HEK293 (cell line): ENCODE measurements around the gene GTPBP1.
A peak's percentile ranks its signal among the peaks of the same experiment; 100 is the strongest.

Experiments used
- GLIS2 ChIP-seq: fragments of 450-650 bp; formaldehyde crosslinking; IDR thresholded peaks from 2 replicates; pipeline ENCODE4 v1.5.1; 2016; ENCODE audit warnings: missing biosample characterization, missing genetic modification characterization
- HOXC10 ChIP-seq: sonication (generic); formaldehyde crosslinking; IDR thresholded peaks from 2 replicates; pipeline ENCODE4 v1.8.1; 2023; ENCODE audit warnings: mild to moderate bottlenecking, missing genetic modification reagents
- IKZF3 ChIP-seq: fragments of 450-650 bp; IDR thresholded peaks from 2 replicates; pipeline ENCODE4 v1.5.0; 2018; ENCODE audit warnings: missing biosample characterization, mild to moderate bottlenecking, missing genetic modification characterization, moderate library complexity
- KLF17 ChIP-seq: fragments of 450-650 bp; formaldehyde crosslinking; IDR thresholded peaks from 2 replicates; pipeline ENCODE4 v1.5.1; 2016; ENCODE audit warnings: missing biosample characterization, missing genetic modification characterization
- KLF9 ChIP-seq: fragments of 450-650 bp; formaldehyde crosslinking; IDR thresholded peaks from 2 replicates; pipeline ENCODE4 v1.5.1; 2016; ENCODE audit warnings: missing biosample characterization, missing genetic modification characterization, low read depth
- OSR2 ChIP-seq: fragments of 450-650 bp; formaldehyde crosslinking; IDR thresholded peaks from 2 replicates; pipeline ENCODE4 v1.5.1; 2016; ENCODE audit warnings: missing biosample characterization, missing genetic modification characterization
- PRDM10 ChIP-seq: fragments of 450-650 bp; formaldehyde crosslinking; IDR thresholded peaks from 2 replicates; pipeline ENCODE4 v1.5.1; 2016; ENCODE audit warnings: missing biosample characterization, missing genetic modification characterization
- PRDM2 ChIP-seq: fragments of 450-650 bp; formaldehyde crosslinking; IDR thresholded peaks from 2 replicates; pipeline ENCODE4 v1.5.1; 2016; ENCODE audit warnings: missing biosample characterization, missing genetic modification characterization, borderline replicate concordance
- SETDB1 ChIP-seq: IDR thresholded peaks from one replicate; pipeline ENCODE4 v1.6.1; 2017; ENCODE audit warnings: mild to moderate bottlenecking, low read length, moderate library complexity, mixed read lengths; ENCODE audit not compliant: insufficient read length
- SP2 ChIP-seq: fragments of 450-650 bp; formaldehyde crosslinking; IDR thresholded peaks from 2 replicates; pipeline ENCODE4 v1.5.1; 2016; ENCODE audit warnings: missing biosample characterization, missing genetic modification characterization
- ZEB2 ChIP-seq: fragments of 450-650 bp; formaldehyde crosslinking; IDR thresholded peaks from 2 replicates; pipeline ENCODE4 v1.5.1; 2016; ENCODE audit warnings: missing biosample characterization, missing genetic modification characterization
- ZFP3 ChIP-seq: fragments of 450-650 bp; formaldehyde crosslinking; IDR thresholded peaks from 2 replicates; pipeline ENCODE4 v1.5.1; 2016; ENCODE audit warnings: low read depth, missing biosample characterization, missing genetic modification characterization
- ZIC2 ChIP-seq: fragments of 450-650 bp; formaldehyde crosslinking; IDR thresholded peaks from 2 replicates; pipeline ENCODE4 v1.5.1; 2016; ENCODE audit warnings: missing biosample characterization, missing genetic modification characterization
- ZNF114 ChIP-seq: fragments of 450-650 bp; formaldehyde crosslinking; IDR thresholded peaks from 2 replicates; pipeline ENCODE4 v1.5.0; 2017; ENCODE audit warnings: missing biosample characterization, missing genetic modification characterization
- ZNF18 ChIP-seq: fragments of 450-650 bp; formaldehyde crosslinking; IDR thresholded peaks from 2 replicates; pipeline ENCODE4 v1.5.1; 2016; ENCODE audit warnings: missing biosample characterization, missing genetic modification characterization
- ZNF221 ChIP-seq: fragments of 450-650 bp; formaldehyde crosslinking; IDR thresholded peaks from 2 replicates; pipeline ENCODE4 v1.5.1; 2017; ENCODE audit warnings: missing biosample characterization, missing genetic modification characterization, borderline replicate concordance
- ZNF302 ChIP-seq: fragments of 450-650 bp; formaldehyde crosslinking; IDR thresholded peaks from 2 replicates; pipeline ENCODE4 v1.5.1; 2016; ENCODE audit warnings: missing biosample characterization, missing genetic modification characterization, low read depth
- ZNF311 ChIP-seq: fragments of 450-650 bp; formaldehyde crosslinking; IDR thresholded peaks from 2 replicates; pipeline ENCODE4 v1.5.1; 2017; ENCODE audit warnings: missing biosample characterization, missing genetic modification characterization, borderline replicate concordance
- ZNF324 ChIP-seq: fragments of 450-650 bp; formaldehyde crosslinking; IDR thresholded peaks from 2 replicates; pipeline ENCODE4 v1.5.1; 2016; ENCODE audit warnings: missing biosample characterization, missing genetic modification characterization
- ZNF530 ChIP-seq: fragments of 450-650 bp; formaldehyde crosslinking; IDR thresholded peaks from 2 replicates; pipeline ENCODE4 v1.5.1; 2016; ENCODE audit warnings: low read depth, missing biosample characterization, missing genetic modification characterization
- ZNF544 ChIP-seq: fragments of 450-650 bp; formaldehyde crosslinking; IDR thresholded peaks from 2 replicates; pipeline ENCODE4 v1.5.0; 2017; ENCODE audit warnings: missing biosample characterization, missing genetic modification characterization
- ZNF623 ChIP-seq: fragments of 450-650 bp; formaldehyde crosslinking; IDR thresholded peaks from 2 replicates; pipeline ENCODE4 v1.5.1; 2016; ENCODE audit warnings: missing biosample characterization, missing genetic modification characterization
- ZNF692 ChIP-seq: fragments of 450-650 bp; formaldehyde crosslinking; IDR thresholded peaks from 2 replicates; pipeline ENCODE4 v1.5.1; 2016; ENCODE audit warnings: missing biosample characterization, missing genetic modification characterization
- ZNF704 ChIP-seq: fragments of 450-650 bp; formaldehyde crosslinking; IDR thresholded peaks from 2 replicates; pipeline ENCODE4 v1.5.1; 2016; ENCODE audit warnings: missing biosample characterization, missing genetic modification characterization
- ZSCAN30 ChIP-seq: fragments of 450-650 bp; IDR thresholded peaks from 2 replicates; pipeline ENCODE4 v1.5.1; 2018; ENCODE audit warnings: missing biosample characterization, mild to moderate bottlenecking, missing genetic modification characterization, moderate library complexity

GTPBP1 gene

GRCh38 chr22:38706101-38706900, 557 bp downstream of the GTPBP1 start (continued):
- peak; percentile 44; the same call in 1 of the 2 replicates for TF ChIP-seq KLF9 (tag by site-specific recombination)
- TF ChIP-seq ZEB2 (tag by site-specific recombination), result peak; percentile 9; the same call in 1 of the 2 replicates
- no peak for TF ChIP-seq ZNF544 (tag by site-specific recombination)
- peak; percentile 67; the same call in 1 of the 2 replicates for TF ChIP-seq ZSCAN30 (tag by site-specific recombination)
- no peak for TF ChIP-seq ZNF18 (tag by site-specific recombination)
- TF ChIP-seq ZNF692, result 0 out of 2 replicates have a peak, but pooled peaks have one; percentile 59
- no peak for TF ChIP-seq IKZF3
- TF ChIP-seq PRDM2, result no peak
- TF ChIP-seq ZNF221 (tag by site-specific recombination), result no peak
- TF ChIP-seq ZFP3 (tag by site-specific recombination), result no peak
- TF ChIP-seq PRDM10 (tag by site-specific recombination), result no peak
- no peak for TF ChIP-seq ZNF311
- TF ChIP-seq HOXC10 (CRISPR knock-in tag), result 0 out of 2 replicates have a peak, but pooled peaks have one; percentile 86
- TF ChIP-seq ZNF302 (tag by site-specific recombination), result no peak
- no peak for TF ChIP-seq ZNF530 (tag by site-specific recombination)
- peak; percentile 69 for TF ChIP-seq ZIC2 (tag by site-specific recombination)
- TF ChIP-seq ZNF704 (tag by site-specific recombination), result no peak
- no peak for TF ChIP-seq ZNF324 (tag by site-specific recombination)
- TF ChIP-seq OSR2 (tag by site-specific recombination), result no peak
- no peak for TF ChIP-seq ZNF114
- TF ChIP-seq ZNF623 (tag by site-specific recombination), result no peak
- TF ChIP-seq SP2 (tag by site-specific recombination), result peak; percentile 49
- no peak for TF ChIP-seq SETDB1
- TF ChIP-seq KLF17 (tag by site-specific recombination), result no peak
- TF ChIP-seq GLIS2 (tag by site-specific recombination), result peak; percentile 98
